Fibroblast of pulmonary artery (primary cell): ENCODE data around the gene TMEM272.

Source experiments
- DNase-seq: peaks from one replicate; pipeline ENCODE4 v3.0.0-alpha.2; 2010; ENCODE audit warnings: low read depth
- H3K4me3 ChIP-seq: replicated peaks from 2 replicates; pipeline ENCODE4 v1.5.1; 2011; ENCODE audit warnings: low read depth, mild to moderate bottlenecking, control low read depth, low read length, moderate library complexity
- CTCF ChIP-seq: IDR thresholded peaks from 2 replicates; pipeline ENCODE4 v1.5.1; 2011; ENCODE audit warnings: mild to moderate bottlenecking, control low read depth, low read length, inconsistent platforms; ENCODE audit errors: missing control alignments

The TMEM272 gene

GRCh38 chr13:51777921-51778320, 67.1 kb downstream of the TMEM272 start:
- TF ChIP-seq CTCF, result no peak
- no peak for DNase-seq
- H3K4me3 ChIP-seq, result no peak overlapping the region

GRCh38 chr13:51776179-51776578, 68.8 kb downstream of the TMEM272 start:
- H3K4me3 ChIP-seq, result no peak overlapping the region
- no peak for DNase-seq
- no peak for TF ChIP-seq CTCF

GRCh38 chr13:51773515-51773914, 71.5 kb downstream of the TMEM272 start:
- DNase-seq, result no peak
- no peak for TF ChIP-seq CTCF

GRCh38 chr13:51772781-51773180, 72.2 kb downstream of the TMEM272 start:
- TF ChIP-seq CTCF, result no peak
- DNase-seq, result no peak
- no peak overlapping the region for H3K4me3 ChIP-seq

More at GRCh38 chr13:51773515-51773914, 71.5 kb downstream of the TMEM272 start:
- no peak overlapping the region for H3K4me3 ChIP-seq

GRCh38 chr13:51772105-51772455, 72.9 kb downstream of the TMEM272 start:
- no peak for TF ChIP-seq CTCF
- H3K4me3 ChIP-seq, result no peak overlapping the region
- DNase-seq, result no peak

- H3K4me3 ChIP-seq, result no peak overlapping the region
- TF ChIP-seq CTCF, result no peak
- DNase-seq, result no peak
These were observed 73.4 kb downstream of the TMEM272 start for GRCh38 chr13:51771418-51772104.
